GM12892 (cell line): ENCODE measurements around the gene AHR.

ENCODE experiments used
- POLR2A ChIP-seq: IDR thresholded peaks from 2 replicates; pipeline ENCODE4 v1.6.1; 2011; ENCODE audit warnings: low read depth, low read length, control low read depth
- TAF1 ChIP-seq: IDR thresholded peaks from 2 replicates; pipeline ENCODE4 v1.6.1; 2011; ENCODE audit warnings: low read depth, mild to moderate bottlenecking, control low read depth, low read length, borderline replicate concordance

GRCh38 chr7:17320102-17320497, 21.6 kb downstream of the AHR start:
- TF ChIP-seq POLR2A (no peak), TAF1 (no peak)
